Measurements from ENCODE around the gene FANCG.

Gene FANCG

DNA sequence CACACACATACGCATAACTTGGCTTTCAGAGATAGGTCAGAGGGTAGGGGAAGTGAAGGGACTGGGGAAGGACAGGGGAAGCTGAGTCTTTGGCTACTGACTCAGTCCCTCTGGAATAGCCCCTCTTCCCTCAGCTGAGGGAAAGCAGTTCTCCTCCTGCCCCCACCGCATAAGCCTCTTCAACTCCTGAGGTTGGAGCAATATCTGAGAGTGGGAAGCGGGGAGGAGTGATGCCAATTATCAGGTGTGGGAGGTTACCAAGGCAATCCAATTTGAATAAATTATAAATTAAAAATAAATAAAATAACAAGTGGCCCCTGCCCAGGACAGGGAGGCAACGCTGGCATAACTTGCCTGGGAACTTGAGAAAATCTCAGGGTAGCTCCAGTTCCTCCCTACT is 24.8 kb upstream of the FANCG start:
- H2AFZ ChIP-seq (ENCODE audit: low read depth, low read length) = no peak overlapping the region
- H3K4me3 ChIP-seq (ENCODE audit: low read depth in 1 of 2, low read length in 2 of 2) = no peak overlapping the region
- H3K27ac ChIP-seq (ENCODE audit: low read length) = no peak overlapping the region
- TF ChIP-seq, protein P1, sequence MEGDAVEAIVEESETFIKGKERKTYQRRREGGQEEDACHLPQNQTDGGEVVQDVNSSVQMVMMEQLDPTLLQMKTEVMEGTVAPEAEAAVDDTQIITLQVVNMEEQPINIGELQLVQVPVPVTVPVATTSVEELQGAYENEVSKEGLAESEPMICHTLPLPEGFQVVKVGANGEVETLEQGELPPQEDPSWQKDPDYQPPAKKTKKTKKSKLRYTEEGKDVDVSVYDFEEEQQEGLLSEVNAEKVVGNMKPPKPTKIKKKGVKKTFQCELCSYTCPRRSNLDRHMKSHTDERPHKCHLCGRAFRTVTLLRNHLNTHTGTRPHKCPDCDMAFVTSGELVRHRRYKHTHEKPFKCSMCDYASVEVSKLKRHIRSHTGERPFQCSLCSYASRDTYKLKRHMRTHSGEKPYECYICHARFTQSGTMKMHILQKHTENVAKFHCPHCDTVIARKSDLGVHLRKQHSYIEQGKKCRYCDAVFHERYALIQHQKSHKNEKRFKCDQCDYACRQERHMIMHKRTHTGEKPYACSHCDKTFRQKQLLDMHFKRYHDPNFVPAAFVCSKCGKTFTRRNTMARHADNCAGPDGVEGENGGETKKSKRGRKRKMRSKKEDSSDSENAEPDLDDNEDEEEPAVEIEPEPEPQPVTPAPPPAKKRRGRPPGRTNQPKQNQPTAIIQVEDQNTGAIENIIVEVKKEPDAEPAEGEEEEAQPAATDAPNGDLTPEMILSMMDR (IDR thresholded peaks at IDR 0.05; ENCODE audit: borderline replicate concordance, extremely low read depth, low read length, poor library complexity, severe bottlenecking) = no peak
- TF ChIP-seq EZH2 (IDR thresholded peaks at IDR 0.05; ENCODE audit: borderline replicate concordance, low read depth, low read length, severe bottlenecking) = no peak
- DNase-seq (no peak), ATAC-seq (ENCODE audit: insufficient read depth, low read depth) (no peak)
- peaks cover 28% of the 10 kb centered on the region for H3K4me1 ChIP-seq (ENCODE audit: insufficient read depth, low read length)
- peaks cover 21% of the 10 kb centered on the region for H3K36me3 ChIP-seq (ENCODE audit: insufficient read depth, low read length)
- H3K79me2 ChIP-seq (ENCODE audit: insufficient read depth, low read length) = peaks cover 15% of the 10 kb centered on the region
- no peak overlapping the region for H3K4me2 ChIP-seq (ENCODE audit: insufficient read depth, low read length)
- H3K27me3 ChIP-seq (ENCODE audit: insufficient read depth, low read length, poor library complexity) = no peaks in the 10 kb centered on the region
- no peaks in the 10 kb centered on the region for H4K20me1 ChIP-seq (ENCODE audit: insufficient read depth, low read length)
- no peaks in the 10 kb centered on the region for H3K9me3 ChIP-seq (ENCODE audit: insufficient read depth, low read length, severe bottlenecking)
- no peak overlapping the region for H3K9ac ChIP-seq (ENCODE audit: low read depth, low read length)

DNA sequence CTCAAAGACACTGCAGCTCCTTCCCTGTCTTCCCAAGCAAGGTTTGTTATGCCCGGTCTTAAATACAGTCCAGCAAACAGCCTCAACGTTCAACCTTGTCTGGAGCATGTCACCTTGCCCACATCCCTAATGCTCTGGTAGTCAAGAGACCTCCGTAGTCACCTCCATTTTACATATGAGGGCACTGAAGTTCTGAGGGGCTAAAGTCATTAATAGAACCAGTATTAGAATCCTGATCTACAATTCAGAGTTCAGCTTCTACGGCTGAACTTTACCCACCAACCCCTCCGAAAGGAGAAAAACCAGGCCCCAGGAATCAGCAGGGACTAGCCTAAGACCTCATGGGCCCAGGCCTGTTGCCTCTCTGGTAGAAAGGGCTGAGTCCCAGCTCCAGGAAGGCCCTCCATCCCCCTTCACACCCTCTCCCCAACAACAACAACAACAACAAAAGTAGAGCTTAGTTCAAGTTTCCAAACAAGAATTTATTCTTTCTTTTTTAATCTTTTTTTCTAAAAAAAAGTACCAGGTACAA is 24.0 kb upstream of the FANCG start:
- H3K27me3 ChIP-seq (ENCODE audit: insufficient read depth, low read length, poor library complexity) = no peaks in the 10 kb centered on the region
- H4K20me1 ChIP-seq (ENCODE audit: insufficient read depth, low read length) = no peaks in the 10 kb centered on the region
- no peak for DNase-seq
- peaks cover 15% of the 10 kb centered on the region for H3K79me2 ChIP-seq (ENCODE audit: insufficient read depth, low read length)
- H3K4me1 ChIP-seq (ENCODE audit: insufficient read depth, low read length) = peaks cover 28% of the 10 kb centered on the region
- peak overlapping the region; percentile 78 for H3K4me2 ChIP-seq (ENCODE audit: insufficient read depth, low read length)
- H3K27ac ChIP-seq (ENCODE audit: low read length) = peak overlapping the region; percentile 95
- H3K36me3 ChIP-seq (ENCODE audit: insufficient read depth, low read length) = peaks cover 21% of the 10 kb centered on the region
- TF ChIP-seq, protein P1 (IDR thresholded peaks at IDR 0.05; ENCODE audit: borderline replicate concordance, extremely low read depth, low read length, poor library complexity, severe bottlenecking) = no peak
- no peak for TF ChIP-seq EZH2 (IDR thresholded peaks at IDR 0.05; ENCODE audit: borderline replicate concordance, low read depth, low read length, severe bottlenecking)
- no peak for ATAC-seq (ENCODE audit: insufficient read depth, low read depth)
- H3K9ac ChIP-seq (ENCODE audit: low read depth, low read length) = peak overlapping the region; percentile 87
- no peaks in the 10 kb centered on the region for H3K9me3 ChIP-seq (ENCODE audit: insufficient read depth, low read length, severe bottlenecking)
- H2AFZ ChIP-seq (ENCODE audit: low read depth, low read length) = peak overlapping the region; percentile 88
- peak overlapping the region; percentile 63 to 83; a peak in 3 of 4 replicates for H3K4me3 ChIP-seq (ENCODE audit: low read depth in 1 of 2, low read length in 2 of 2)

DNA sequence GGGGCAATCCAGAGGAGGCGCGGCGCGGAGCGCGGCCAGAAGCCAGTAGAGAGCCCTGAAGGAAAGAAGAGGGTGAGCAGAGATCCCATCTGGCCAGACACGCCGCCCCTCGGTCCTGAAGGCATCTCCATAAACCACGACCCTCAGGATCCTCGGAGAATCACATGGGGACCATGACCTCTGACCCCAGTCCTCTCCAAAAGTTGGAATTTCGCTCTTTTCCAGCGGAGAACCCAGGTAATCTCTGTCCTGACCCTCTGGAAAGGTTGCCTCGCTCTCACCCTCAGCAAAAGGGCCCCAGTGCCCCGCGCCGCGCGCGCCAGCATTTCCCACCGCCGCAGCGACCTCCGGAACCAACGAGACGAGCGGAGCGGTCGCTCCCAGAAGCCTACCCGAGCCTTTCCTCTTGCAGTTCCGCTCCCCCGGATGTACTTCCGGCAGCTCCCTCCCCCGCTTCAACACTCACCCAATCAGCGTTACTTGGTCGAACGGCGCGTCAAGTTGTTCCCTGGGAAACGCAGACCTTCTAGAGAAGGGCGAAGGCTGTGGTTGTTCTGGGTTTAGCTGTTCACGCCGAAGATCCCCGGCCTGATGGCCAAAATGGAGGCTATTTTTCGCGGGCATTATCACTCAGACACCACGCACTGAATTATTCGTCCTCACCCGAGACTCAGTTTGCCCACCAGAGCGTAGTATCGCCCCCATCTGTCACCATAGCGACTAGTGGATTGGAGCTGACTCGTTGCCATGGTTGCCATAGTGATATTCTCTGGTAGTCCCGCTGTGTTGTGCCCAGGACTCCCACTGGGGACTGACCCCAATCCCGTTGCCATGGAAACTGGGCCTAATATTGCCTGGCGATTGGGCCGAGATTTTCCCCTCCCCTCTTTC is 23.3 kb upstream of the FANCG start, which contains the start of gene STOML2:
Gene STOML2, minus strand, starts transcription at position 363 of the 891 bp plus-strand sequence. Its CDS starts 37 bp downstream, at position 326.
- Histone ChIP-seq H2AFZ (ENCODE audit: low read depth, low read length) (peak within 1 kb of the TSS; percentile 88), H3K27ac (ENCODE audit: low read length) (peak within 1 kb of the TSS; percentile 95), H3K4me3 (ENCODE audit: low read depth in 1 of 2, low read length in 2 of 2) (peak within 1 kb of the TSS; percentile 63 to 83), H3K9ac (ENCODE audit: low read depth, low read length) (peak within 1 kb of the TSS; percentile 87), H3K79me2 (ENCODE audit: insufficient read depth, low read length) (peaks cover 15% of the 10 kb centered on the region), H3K9me3 (ENCODE audit: insufficient read depth, low read length, severe bottlenecking) (no peaks in the 10 kb centered on the region), H3K4me1 (ENCODE audit: insufficient read depth, low read length) (peaks cover 28% of the 10 kb centered on the region), H4K20me1 (ENCODE audit: insufficient read depth, low read length) (no peaks in the 10 kb centered on the region), H3K4me2 (ENCODE audit: insufficient read depth, low read length) (peak within 1 kb of the TSS; percentile 78), H3K27me3 (ENCODE audit: insufficient read depth, low read length, poor library complexity) (no peaks in the 10 kb centered on the region), H3K36me3 (ENCODE audit: insufficient read depth, low read length) (peaks cover 21% of the 10 kb centered on the region)
- no peak for TF ChIP-seq EZH2 (IDR thresholded peaks at IDR 0.05; ENCODE audit: borderline replicate concordance, low read depth, low read length, severe bottlenecking)
- TF ChIP-seq, protein P1 (IDR thresholded peaks at IDR 0.05; ENCODE audit: borderline replicate concordance, extremely low read depth, low read length, poor library complexity, severe bottlenecking) = no peak
- DNase-seq (peak; percentile 93), ATAC-seq (ENCODE audit: insufficient read depth, low read depth) (peak; percentile 99)

All from DND-41 (cell line).